ENCODE measurements around the gene TRIM6.

The TRIM6 gene

GRCh38 chr11:5591613-5592012 lies 4.8 kb upstream of the TRIM6 start:
- TF ChIP-seq TCF12 (IDR thresholded peaks at IDR 0.05; ENCODE audit: low read depth) (no peak), YY1 (IDR thresholded peaks at IDR 0.05; ENCODE audit: low read depth) (no peak), CREB1 (IDR thresholded peaks at IDR 0.05; ENCODE audit: low read depth) (no peak), EP300 (IDR thresholded peaks at IDR 0.05; ENCODE audit: borderline replicate concordance) (no peak), TEAD4 (IDR thresholded peaks at IDR 0.05) (no peak), ZBTB7A (IDR thresholded peaks at IDR 0.05; ENCODE audit: low read depth) (no peak), CEBPB (IDR thresholded peaks at IDR 0.05) (no peak), NFIC (IDR thresholded peaks at IDR 0.05) (no peak), RAD21 (IDR thresholded peaks at IDR 0.05; ENCODE audit: low read depth) (no peak)
- TF ChIP-seq, protein P1, sequence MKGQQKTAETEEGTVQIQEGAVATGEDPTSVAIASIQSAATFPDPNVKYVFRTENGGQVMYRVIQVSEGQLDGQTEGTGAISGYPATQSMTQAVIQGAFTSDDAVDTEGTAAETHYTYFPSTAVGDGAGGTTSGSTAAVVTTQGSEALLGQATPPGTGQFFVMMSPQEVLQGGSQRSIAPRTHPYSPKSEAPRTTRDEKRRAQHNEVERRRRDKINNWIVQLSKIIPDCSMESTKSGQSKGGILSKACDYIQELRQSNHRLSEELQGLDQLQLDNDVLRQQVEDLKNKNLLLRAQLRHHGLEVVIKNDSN (IDR thresholded peaks at IDR 0.05): no peak
- TF ChIP-seq, protein P2, sequence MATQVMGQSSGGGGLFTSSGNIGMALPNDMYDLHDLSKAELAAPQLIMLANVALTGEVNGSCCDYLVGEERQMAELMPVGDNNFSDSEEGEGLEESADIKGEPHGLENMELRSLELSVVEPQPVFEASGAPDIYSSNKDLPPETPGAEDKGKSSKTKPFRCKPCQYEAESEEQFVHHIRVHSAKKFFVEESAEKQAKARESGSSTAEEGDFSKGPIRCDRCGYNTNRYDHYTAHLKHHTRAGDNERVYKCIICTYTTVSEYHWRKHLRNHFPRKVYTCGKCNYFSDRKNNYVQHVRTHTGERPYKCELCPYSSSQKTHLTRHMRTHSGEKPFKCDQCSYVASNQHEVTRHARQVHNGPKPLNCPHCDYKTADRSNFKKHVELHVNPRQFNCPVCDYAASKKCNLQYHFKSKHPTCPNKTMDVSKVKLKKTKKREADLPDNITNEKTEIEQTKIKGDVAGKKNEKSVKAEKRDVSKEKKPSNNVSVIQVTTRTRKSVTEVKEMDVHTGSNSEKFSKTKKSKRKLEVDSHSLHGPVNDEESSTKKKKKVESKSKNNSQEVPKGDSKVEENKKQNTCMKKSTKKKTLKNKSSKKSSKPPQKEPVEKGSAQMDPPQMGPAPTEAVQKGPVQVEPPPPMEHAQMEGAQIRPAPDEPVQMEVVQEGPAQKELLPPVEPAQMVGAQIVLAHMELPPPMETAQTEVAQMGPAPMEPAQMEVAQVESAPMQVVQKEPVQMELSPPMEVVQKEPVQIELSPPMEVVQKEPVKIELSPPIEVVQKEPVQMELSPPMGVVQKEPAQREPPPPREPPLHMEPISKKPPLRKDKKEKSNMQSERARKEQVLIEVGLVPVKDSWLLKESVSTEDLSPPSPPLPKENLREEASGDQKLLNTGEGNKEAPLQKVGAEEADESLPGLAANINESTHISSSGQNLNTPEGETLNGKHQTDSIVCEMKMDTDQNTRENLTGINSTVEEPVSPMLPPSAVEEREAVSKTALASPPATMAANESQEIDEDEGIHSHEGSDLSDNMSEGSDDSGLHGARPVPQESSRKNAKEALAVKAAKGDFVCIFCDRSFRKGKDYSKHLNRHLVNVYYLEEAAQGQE (IDR thresholded peaks at IDR 0.05; ENCODE audit: low read depth): no peak

GRCh38 chr11:5592615-5593014 lies 3.8 kb upstream of the TRIM6 start:
- TF ChIP-seq EGR1 (IDR thresholded peaks at IDR 0.05): no peak
- TF ChIP-seq RAD21 (IDR thresholded peaks at IDR 0.05; ENCODE audit: low read depth): no peak
- no peak for TF ChIP-seq YY1 (IDR thresholded peaks at IDR 0.05; ENCODE audit: low read depth)
- TF ChIP-seq TAF1 (IDR thresholded peaks at IDR 0.05; ENCODE audit: low read depth): no peak
- no peak for TF ChIP-seq TCF12 (IDR thresholded peaks at IDR 0.05; ENCODE audit: low read depth)
- no peak for TF ChIP-seq TEAD4 (IDR thresholded peaks at IDR 0.05)
- TF ChIP-seq FOXM1 (IDR thresholded peaks at IDR 0.05; ENCODE audit: borderline replicate concordance, low read depth): no peak
- no peak for TF ChIP-seq ZBTB7A (IDR thresholded peaks at IDR 0.05; ENCODE audit: low read depth)
- TF ChIP-seq, protein P2 (IDR thresholded peaks at IDR 0.05; ENCODE audit: low read depth): no peak
- no peak for TF ChIP-seq EP300 (IDR thresholded peaks at IDR 0.05; ENCODE audit: borderline replicate concordance)
- TF ChIP-seq, protein P1 (IDR thresholded peaks at IDR 0.05): no peak
- TF ChIP-seq CEBPB (IDR thresholded peaks at IDR 0.05): no peak
- TF ChIP-seq, protein P3, sequence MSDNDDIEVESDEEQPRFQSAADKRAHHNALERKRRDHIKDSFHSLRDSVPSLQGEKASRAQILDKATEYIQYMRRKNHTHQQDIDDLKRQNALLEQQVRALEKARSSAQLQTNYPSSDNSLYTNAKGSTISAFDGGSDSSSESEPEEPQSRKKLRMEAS (IDR thresholded peaks at IDR 0.05): no peak
- no peak for TF ChIP-seq NFIC (IDR thresholded peaks at IDR 0.05)
- no peak for TF ChIP-seq CREB1 (IDR thresholded peaks at IDR 0.05; ENCODE audit: low read depth)

DNA sequence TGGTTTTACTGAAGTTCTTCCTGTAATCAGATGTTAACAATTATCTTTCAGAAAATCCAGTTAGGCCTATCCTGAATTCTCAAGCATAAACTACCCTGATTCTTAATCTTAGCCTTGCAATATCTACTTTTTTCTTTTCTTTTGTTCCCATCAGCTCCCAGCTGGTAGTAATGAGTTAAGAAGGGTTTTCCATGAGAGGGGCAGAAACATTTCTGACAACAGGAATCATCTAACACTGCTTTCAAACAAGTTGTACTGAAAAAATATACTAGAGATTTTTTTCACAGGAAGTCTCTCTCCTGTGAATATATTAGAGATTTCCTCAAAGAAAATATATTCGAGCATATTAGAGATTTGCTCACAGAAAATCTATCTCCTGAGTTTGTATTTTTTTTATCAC lies 3.3 kb upstream of the TRIM6 start:
- TF ChIP-seq, protein P2 (IDR thresholded peaks at IDR 0.05; ENCODE audit: low read depth): no peak
- TF ChIP-seq YY1 (IDR thresholded peaks at IDR 0.05; ENCODE audit: low read depth) (no peak), TEAD4 (IDR thresholded peaks at IDR 0.05) (no peak), CREB1 (IDR thresholded peaks at IDR 0.05; ENCODE audit: low read depth) (no peak), EP300 (IDR thresholded peaks at IDR 0.05; ENCODE audit: borderline replicate concordance) (no peak), EGR1 (IDR thresholded peaks at IDR 0.05) (no peak), NFIC (IDR thresholded peaks at IDR 0.05) (no peak), CEBPB (IDR thresholded peaks at IDR 0.05) (no peak), ZBTB7A (IDR thresholded peaks at IDR 0.05; ENCODE audit: low read depth) (no peak), TCF12 (IDR thresholded peaks at IDR 0.05; ENCODE audit: low read depth) (no peak)
- TF ChIP-seq, protein P3 (IDR thresholded peaks at IDR 0.05): no peak

DNA sequence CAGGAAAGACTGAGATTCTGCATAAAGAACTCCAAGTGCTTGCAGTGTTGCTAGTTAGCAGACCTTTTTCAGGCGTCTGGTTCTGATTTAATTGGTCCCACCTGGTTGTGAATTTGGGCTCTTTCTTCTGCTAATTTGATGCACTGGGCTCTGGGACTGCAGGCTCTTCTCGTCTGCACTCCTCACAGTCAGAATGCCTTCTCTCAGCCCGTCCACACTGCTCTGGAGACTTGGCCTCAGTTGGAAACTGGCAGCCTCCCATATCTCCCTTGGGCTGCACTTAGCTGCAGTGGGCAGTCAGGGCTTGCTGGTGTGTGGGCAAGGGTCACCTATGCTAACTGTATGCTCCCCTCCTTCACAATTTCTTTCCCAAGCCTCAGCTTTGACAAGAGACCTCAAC lies 1.5 kb downstream of the TRIM6 start:
- TF ChIP-seq CREB1 (IDR thresholded peaks at IDR 0.05; ENCODE audit: low read depth) (no peak), FOXM1 (IDR thresholded peaks at IDR 0.05; ENCODE audit: borderline replicate concordance, low read depth) (no peak), NFIC (IDR thresholded peaks at IDR 0.05) (no peak), YY1 (IDR thresholded peaks at IDR 0.05; ENCODE audit: low read depth) (no peak)
- TF ChIP-seq, protein P2 (IDR thresholded peaks at IDR 0.05; ENCODE audit: low read depth): no peak

Measured in Ishikawa (cell line).